ENCODE data around the gene CDH13.

The CDH13 gene

DNA sequence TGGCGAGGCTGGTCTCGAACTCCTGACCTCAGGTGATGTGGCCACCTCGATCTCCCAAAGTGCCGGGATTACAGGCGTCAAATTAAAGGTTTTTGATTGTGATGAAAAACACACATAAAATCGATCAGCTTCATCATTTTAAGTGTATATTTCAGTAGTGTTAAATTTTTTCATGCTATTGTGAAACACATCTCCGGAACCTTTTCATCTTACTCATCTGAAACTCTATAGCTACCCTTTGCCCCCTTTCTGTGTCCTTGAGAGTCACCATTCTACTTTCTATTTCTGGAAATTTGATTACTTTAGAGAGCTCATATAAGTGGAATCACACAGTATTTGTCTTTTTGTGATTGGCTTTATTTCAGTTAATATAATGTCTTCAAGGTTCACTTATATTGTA is 702.7 kb downstream of the CDH13 start:
- DNase-seq = no peak

DNA sequence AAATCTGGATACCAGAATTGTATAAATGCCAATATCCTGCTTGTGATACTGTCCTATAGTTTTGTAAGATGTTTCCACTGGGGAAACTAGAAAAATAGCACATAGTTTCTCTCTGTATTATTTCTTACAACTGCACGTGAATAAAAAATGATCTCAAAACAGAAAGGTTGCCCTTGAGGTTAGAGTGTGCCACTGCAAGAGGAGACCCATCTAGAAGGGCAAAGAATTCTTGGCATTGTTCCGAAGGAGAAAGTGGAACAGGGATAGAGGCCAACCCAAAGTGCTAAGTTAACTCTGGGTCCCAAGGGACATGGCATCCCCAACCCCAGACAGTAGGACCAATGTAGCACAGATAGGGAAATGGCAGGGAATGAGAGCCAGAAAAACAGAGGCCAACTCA is 703.5 kb downstream of the CDH13 start:
- no peak for DNase-seq

- DNase-seq = no peak
These were observed 708.3 kb downstream of the CDH13 start for GRCh38 chr16:83335076-83335475.

DNA sequence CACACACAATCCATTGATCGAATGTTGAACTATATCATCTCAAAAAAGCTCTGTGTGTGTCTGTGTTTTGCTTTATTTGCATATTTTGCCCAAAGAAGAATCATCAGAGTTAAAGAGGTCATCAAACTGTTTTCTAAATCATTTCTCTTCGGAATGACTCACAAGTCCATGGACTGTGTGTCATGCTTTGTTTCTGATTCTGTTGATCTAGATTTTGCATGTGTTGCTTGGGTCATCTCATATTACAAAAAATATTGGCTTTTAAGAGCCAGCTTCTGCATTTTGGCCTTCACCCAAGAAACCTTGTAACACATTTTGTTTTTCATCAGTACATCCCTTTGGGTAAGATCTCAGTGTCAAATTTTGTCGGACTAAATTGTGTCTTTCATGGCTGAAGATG is 709.8 kb downstream of the CDH13 start:
- DNase-seq = no peak

GRCh38 chr16:83338138-83338537 is 711.4 kb downstream of the CDH13 start:
- DNase-seq = no peak

DNA sequence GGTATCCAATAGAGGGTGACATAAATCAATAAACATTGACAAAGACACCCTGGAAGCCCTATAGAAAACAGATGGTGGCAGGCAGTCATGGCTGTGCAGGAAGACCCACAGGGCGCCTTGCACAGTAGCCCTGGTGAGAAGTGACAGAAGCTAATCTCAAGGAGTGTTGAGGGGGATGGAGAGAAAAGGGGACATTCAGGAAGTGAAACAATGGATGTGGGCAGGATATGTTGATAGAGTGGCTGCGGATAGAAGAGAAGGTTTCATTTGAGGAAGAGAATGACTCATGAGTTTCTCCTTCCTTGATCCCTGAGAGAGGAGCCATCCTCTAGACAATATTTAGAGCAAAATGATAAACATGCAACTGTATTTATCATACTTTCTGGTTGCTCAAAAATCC is 712.2 kb downstream of the CDH13 start:
- no peak for DNase-seq

DNA sequence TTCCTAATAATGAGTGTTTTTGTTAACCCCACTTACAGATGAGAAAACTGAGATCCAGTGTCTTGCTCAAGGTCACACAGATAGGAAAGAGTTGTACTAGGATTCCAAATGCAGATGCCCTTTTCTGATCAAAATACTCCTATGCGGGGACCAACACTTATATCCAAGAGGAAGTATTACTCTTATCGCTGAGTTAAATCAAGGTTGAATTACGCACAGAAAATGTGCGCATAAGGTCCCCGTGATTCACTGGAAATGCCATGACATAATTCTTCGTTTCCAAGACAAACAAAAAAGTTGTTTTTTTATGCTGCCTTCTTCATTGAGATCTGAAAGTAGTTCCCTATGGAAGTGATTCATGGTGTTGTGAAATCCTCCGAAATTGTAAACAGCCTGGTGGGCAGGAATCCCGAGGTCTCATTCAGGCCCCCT is 717.2 kb downstream of the CDH13 start:
- DNase-seq = no peak

GRCh38 chr16:83345846-83346640 is 719.3 kb downstream of the CDH13 start:
- DNase-seq = no peak

DNA sequence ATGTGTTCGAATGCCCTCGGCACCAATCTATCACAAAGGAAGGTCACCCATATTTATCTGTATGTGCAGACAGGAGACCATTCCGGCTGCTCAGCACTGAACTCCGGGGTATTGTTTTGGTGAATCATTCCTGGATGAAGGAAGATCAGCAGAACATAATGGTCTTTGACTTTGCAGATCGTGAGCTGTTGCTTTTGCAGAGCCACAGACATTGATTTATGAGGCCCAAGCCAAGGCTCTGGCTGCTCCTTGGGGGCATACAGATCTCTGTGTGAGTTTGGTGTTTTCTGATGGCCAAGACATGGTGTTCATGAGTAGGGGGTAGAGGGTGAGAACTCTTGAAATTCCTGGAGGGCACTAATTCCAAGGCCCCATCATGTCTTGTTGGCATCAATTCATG is 722.2 kb downstream of the CDH13 start:
- no peak for DNase-seq

DNA sequence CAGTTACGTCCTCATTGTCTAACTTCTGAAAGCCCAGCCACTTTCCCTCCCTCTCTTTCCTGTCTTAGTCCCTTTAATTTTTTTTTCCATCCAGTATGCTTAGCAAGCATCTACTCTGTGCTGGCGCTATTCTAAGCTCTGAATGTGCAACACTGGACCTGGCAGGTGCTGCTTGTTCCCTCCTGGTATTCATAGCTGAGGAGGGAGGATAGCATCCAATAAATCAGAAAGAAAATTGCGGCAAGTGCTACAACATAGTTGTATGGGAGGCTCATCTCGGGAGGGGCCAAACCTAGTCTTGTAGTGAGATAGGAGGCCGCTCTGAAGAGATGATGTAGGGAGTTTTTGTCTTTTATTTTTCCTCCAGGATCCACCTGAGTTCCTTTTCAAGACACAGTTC is 723.7 kb downstream of the CDH13 start:
- DNase-seq = no peak

- no peak for DNase-seq
These were observed 725.1 kb downstream of the CDH13 start for GRCh38 chr16:83351846-83352245.

DNA sequence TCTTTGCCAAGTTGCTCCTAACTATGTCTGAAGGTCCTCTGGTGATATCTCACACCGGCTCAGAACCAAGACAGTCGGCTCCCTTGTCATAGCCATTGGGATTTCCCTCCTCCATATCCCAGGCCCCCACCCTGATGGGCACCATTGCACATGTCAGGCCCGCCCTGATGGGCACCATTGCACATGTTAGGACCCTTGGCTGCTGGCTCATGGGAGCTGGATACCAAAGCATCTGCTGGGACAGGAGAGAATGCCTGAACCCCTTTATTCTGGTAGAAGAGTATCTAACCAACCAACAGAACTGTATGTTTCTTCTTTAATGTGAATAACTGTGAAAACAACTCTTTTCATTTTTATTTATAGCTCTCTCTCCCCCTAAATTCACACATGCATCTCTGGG is 726.5 kb downstream of the CDH13 start:
- DNase-seq = no peak

DNA sequence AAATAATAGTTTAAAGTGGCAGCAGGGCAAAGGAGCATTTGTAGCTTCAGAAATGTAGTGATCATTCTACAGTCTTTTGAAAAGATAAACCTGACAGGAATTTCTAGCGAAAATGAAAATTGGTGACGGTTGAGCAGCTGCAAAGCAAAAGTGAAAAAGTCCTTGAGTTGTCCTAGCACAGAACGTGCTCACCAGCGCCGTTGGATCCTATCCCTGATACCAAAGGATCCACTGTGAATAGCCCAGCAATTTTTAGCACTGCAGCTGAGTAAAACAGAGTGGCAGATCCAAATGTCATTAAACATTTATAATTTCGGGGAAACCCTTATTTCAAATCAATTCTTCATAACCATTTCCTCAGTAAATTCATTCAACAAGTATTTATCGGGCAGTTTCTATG is 727.2 kb downstream of the CDH13 start:
- no peak for DNase-seq

- no peak for DNase-seq
These were observed 728.9 kb downstream of the CDH13 start for GRCh38 chr16:83355570-83356218.

DNA sequence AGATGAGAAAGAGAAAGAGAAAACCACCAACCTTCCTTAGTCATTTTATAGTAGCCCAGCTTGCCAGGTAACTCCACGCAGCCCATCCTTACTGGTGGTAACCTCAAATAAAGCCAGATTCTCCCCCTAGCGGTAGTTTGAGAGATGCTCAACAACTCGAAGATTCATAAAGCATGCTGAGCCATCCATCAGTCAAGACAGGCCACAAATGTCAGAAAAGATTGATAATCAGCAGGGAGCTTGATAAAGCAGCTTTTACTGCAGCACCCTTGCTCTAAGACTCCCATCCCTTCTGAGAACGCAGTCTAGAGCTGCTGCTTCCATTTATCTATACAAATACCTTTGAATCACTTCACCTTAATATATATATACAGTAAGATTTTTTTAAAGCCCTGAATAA is 729.5 kb downstream of the CDH13 start:
- DNase-seq = no peak

DNA sequence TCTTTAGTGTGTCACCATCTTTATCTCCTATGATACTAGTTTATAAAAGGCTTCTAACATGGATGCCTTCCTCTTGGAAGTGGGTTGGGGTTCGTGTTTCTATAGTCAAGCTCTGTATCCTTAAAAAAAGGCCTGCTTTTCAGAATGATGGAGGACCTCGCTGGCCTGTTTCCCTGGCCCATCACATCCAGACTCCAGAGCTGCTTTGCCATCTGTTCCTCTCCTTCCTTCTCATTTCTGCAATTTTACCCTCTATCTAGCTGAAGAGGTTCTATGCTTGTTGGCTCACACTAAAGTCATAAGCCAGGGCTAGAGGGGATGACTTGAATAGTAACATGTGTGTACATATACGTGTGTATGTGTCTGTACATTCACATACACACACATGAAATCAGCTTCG is 730.2 kb downstream of the CDH13 start:
- no peak for DNase-seq

GRCh38 chr16:83363521-83363920 is 736.8 kb downstream of the CDH13 start:
- no peak for DNase-seq

GRCh38 chr16:83365166-83365565 is 738.4 kb downstream of the CDH13 start:
- DNase-seq = no peak

DNA sequence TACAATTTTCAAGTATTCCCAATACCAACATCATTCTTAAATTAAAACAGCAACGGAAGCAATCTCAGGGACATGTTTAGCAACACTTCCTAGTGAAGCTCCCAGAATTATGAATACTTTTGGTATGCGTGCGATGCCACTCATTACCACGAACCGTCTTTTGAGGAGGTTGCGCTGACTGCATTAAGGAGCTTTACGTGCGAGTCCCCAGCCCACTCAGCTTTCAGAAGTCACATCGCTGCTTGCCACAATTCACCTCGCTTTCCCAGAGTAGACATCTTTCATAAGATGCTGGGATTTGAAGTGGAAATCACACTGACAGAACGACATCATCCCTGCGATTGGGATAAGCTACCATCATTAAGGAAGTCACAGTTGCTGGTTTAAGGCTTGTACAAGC is 739.5 kb downstream of the CDH13 start:
- no peak for DNase-seq

DNA sequence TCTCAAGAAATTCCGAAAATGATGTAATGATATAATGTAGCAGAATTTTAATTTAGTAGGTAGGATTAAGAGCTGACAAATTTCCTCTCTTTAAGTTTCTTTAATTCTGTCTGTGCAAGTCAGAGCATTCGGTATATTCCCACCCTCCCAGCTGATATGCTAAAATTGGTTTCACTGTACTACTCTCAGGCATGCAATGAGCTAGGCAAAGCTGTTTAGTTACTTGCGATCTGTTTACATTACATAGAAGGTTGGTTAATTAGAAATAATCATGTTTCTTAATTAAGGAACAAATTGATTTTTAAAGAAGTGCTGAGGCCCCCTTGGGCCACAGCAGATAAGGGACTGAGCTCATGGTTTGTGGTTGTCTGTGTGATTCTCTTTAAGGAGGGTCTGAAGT is 748.2 kb downstream of the CDH13 start:
- no peak for DNase-seq

DNA sequence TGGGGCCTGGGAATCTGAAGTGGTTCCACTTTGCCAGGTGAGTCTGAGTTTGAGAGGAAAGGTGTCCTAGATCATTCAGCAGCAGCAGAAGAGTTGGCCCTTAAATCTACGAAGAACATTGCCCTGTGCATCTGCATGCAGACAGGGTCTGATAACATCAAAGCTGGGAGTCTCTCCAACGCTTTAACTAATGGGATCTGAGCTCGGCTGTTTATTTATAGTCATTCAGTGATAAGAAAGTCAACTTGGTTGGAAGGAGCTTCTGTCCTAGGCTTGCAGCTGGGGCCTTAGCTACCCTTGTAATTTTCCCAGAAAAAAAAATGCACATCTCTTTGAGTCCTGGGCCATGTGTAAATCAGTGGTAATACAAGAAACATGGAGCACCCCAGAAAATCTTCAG is 763.0 kb downstream of the CDH13 start:
- no peak for DNase-seq

DNA sequence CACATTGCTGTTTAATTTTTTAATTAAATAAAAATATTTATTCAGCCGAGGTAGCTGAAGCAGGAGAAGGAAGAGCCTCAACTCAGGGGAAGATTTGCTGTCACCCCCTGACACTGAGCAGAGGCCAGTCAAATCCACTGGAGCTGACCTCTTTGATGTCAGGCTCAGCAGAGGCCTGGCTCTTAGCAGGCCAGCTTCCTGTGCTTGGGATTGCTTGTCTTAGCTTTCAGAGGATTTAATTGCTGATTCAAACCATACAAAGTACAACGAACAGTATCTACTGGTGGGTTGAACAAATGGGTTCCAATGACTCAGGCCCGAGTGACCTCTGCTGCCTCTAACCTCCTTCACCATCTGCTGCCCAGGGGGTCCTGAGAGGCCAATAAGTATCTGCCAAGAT is 764.0 kb downstream of the CDH13 start:
- DNase-seq = no peak

- DNase-seq = no peak
These were observed 766.0 kb downstream of the CDH13 start for GRCh38 chr16:83392743-83393142.

DNA sequence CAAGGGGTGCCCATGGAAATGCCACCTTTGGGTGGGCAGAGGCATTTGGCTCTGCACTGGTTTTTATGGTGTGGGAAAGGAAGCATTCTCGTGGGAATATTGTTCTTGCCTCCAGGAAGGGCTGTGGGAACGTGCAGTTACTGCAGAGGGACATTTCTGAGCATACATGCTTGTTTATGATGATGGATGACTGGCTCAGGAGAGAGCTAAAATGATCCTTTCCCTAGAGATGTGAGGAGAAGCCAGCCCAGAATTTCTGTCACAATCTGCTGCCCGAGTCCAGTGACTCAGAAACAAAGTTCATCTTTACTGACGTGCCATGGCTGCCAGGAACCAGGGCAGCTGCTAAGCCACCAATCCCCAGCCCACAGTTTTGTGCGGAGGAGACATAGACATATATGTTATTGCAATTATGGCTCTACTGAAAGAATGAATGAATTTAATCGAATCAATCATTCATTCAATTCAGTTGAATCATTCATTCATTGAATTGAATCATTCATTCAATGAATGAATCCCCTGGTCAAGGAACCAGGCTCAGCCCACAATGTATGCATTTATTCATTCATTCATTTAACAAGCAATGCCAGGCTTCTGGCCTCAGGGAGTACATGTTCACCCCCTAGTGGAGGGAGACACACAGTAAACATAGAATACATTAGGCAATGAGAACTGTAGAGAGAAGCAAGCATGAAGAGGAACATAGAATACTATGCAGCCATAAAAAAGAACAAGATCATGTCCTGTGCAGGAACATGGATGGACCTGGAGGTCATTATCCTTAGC is 766.6 kb downstream of the CDH13 start:
- DNase-seq = no peak
